GM19043 (cell line): Measurements from ENCODE around the gene RIBC2.
"Not testable (repeated sequence)": the region's sequence is repeated elsewhere in the genome, so short reads cannot be mapped to it uniquely, and the experiment has no call there.

Experiments
- ATAC-seq: cut with Tn5 transposase; IDR thresholded peaks from one replicate; pipeline ENCODE4 v1.9.1; 2021; ENCODE audit warnings: low read depth; ENCODE audit not compliant: unreplicated experiment

Gene RIBC2

DNA sequence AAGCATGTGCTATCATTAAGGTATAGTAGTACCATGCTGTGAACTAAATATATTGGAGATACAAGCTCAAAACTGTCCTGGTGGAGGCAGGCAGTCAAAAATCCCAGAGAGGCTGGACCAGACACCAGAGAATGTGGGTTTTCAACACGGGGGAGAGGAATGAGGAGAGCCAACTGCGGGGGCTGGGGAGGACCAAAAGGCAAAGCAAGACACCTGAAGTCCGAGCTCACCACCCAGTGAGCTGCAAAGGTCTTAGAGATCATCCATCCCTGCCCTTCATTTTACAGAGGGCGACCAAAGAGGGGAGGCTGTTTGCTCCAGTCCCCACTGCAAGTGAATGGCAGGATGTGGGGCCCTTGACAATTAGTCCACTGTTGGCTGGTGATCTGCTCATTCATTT is 10.0 kb downstream of the RIBC2 start:
- ATAC-seq, result no peak

- ATAC-seq, result no peak
These were observed 10.8 kb downstream of the RIBC2 start for GRCh38 chr22:45424241-45424731.

GRCh38 chr22:45425101-45425500 is 11.6 kb downstream of the RIBC2 start:
- ATAC-seq, result no peak

GRCh38 chr22:45425531-45426265 is 12.2 kb downstream of the RIBC2 start:
- ATAC-seq, result no peak

DNA sequence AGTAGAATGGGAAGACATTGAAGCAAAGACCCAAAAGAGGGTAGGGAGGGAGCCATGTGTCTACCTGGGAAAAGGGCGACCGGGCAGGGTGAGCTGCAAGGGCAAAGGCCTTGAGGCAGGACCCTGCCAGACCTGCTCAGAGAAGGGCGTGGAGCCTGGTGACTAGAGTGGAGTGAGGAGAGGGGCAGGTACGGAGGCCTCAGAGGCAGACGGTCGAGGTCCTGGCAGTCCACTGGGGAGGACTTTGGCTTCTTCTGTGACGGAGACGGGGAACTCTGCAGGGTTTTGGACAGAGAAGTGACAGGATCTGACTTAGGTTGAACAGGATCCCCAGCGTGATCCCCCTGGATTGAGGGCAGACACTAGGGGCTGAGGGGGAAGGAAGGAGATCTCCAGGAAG is 12.9 kb downstream of the RIBC2 start:
- ATAC-seq, result no peak

DNA sequence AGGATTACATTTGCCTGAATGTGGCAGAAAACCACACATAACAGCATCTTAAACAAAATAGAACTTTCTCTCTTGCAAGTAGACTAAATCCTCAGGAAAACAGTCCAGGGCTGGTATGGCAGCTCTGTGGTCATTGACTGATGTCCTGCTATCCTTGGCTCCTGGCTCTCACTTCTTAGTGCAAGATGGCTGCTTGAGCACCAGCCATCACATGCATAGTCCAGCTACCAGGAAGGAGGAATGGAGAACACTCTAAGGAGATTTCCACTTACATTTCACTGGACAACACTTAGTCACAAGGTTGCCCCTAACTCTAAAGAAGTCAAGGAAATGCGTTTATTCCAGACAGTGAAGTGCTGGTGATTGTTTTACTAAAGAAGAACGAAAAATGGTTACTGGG is 13.6 kb downstream of the RIBC2 start:
- ATAC-seq, result no peak

- ATAC-seq, result no peak
These were observed 15.2 kb downstream of the RIBC2 start for GRCh38 chr22:45428391-45429385.

- no peak for ATAC-seq
These were observed 15.9 kb downstream of the RIBC2 start for GRCh38 chr22:45429424-45429823.

GRCh38 chr22:45429981-45430775 is 16.7 kb downstream of the RIBC2 start:
- no peak for ATAC-seq

DNA sequence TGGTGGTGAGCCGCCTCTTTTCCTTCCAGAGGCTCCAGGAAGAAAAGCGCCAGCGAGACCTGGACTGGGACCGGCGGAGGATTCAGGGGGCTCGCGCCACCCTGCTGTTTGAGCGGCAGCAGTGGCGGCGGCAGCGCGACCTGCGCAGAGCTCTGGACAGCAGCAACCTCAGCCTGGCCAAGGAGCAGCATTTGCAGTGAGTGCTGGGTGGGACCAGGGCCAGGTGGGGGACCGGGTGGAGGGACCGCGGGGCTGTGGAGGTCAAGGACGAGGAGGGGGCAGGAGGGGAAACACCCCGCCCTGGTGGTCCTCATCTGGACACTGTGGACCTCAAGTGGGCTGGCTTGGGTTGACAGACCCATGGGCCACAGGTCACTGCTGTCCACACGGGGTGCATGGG is 17.4 kb downstream of the RIBC2 start:
- ATAC-seq, result no peak

- ATAC-seq, result no peak
These were observed 21.5 kb downstream of the RIBC2 start for GRCh38 chr22:45434981-45435380.

DNA sequence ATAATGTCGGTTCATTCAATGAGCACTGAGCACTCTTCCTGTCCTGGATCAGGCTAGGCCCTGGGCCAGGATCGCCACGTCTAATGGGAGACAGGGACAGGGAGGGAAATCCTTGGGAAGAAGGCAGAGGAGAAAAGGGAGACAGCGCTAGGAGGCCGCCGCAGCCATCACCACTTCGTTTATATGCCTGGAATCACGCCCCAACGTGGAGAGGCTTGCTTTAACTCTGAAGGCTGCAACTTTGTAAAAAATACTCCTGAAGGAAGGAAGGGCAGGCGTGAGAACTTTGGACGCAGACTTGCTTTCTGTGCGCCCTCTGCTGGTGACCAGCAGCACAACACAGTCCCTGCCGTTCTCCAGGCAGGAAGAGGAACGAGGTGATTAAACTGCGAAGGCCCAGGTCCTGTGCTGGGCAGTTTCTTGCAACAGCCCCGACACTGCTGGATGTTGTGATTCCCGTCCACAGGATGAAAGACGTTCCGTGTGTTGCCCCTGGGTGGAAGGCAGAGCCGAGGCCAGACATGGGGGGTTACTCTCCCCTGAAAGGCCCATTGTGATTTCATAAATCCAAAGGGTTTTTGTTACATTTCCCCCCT is 22.1 kb downstream of the RIBC2 start:
- ATAC-seq, result no peak

DNA sequence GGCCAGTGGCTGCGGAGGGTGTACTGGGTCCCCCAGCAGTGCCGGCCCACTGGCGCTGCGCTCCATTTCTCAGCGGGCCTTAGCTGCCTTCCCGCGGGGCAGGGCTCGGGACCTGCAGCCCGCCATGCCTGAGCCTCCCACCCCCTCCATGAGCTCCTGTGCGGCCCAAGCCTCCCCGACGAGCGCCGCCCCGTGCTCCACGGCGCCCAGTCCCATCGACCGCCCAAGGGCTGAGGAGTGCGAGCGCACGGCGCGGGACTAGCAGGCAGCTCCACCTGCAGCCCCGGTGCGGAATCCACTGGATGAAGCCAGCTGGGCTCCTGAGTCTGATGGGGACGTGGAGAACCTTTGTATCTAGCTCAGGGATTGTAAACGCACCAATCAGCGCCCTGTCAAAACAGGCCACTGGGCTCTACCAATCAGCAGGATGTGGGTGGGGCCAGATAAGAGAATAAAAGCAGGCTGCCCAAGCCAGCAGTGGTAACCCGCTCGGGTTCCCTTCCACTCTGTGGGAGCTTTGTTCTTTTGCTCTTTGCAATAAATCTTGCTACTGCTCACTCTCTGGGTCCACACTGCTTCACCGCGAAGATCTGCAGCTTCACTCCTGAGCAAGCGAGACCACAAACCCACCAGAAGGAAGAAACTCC is 23.5 kb downstream of the RIBC2 start:
- not testable (repeated sequence) for ATAC-seq

- no peak for ATAC-seq
These were observed 24.8 kb downstream of the RIBC2 start for GRCh38 chr22:45438336-45438735.

DNA sequence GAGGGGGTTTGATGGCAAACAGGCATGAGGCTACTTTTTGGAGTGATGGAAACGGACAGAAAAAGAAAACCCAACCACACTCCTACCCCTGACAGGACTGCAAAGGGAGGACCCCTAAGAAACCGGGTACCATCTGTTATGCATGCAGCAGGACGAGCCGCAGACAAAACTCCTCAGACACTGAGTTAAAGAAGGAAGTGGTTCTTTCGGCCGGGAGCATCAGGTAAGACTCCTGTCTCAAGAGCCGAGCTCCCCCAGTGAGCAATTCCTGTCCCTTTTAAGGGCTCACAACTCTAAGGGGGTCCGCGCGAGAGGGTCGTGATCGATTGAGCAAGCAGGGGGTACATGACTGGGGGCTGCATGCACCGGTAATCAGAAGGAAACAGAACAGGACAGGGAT is 27.2 kb downstream of the RIBC2 start:
- ATAC-seq, result not testable (repeated sequence)

DNA sequence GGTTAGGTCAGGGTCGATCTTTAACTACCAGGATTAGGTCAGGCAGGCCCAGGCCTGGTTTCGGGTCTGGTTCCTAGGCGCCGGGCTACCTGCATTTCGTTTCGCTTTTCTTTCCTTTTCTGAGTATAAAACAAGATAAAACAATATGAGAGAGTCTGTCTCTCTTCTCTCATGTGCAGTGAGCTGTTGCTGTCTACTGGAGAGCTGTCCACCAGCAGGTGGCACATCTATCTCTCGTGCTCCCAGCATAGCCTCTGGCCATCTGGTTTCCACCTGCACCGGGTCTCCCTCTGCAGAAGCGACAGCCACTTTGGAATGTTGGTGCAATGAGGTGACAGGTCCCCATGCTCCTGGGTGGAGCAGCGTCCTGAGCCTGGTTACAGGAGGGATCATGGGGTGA is 27.6 kb downstream of the RIBC2 start:
- no peak for ATAC-seq

DNA sequence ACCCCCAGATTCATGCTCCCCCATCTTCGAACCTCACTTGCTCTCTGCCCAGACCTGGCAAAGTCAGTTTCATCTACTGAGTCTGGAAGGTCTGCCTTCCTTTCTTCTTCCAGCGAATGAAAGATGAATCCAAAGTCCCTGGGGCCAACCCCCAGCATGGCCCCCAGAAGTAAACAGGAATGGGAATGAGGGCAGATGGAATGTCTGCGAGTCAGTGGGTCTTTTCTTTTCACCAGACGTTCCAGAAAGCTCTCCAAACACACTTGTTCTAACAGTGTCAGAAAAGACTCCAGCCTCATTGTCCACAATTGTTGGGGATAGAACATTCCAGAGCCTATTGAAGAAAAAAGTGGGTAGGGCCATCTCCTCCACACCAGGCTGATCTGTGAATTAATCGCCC is 28.6 kb downstream of the RIBC2 start:
- no peak for ATAC-seq

GRCh38 chr22:45444168-45444567 is 30.7 kb downstream of the RIBC2 start:
- ATAC-seq, result no peak

GRCh38 chr22:45445031-45445710 is 31.7 kb downstream of the RIBC2 start:
- ATAC-seq, result no peak
